Kidney capillary endothelial cell (primary cell): ENCODE results near the gene NEURL4.

Experiments used
- DNase-seq: peaks from one replicate; pipeline ENCODE4 v3.0.0-alpha.2; 2018; ENCODE audit warnings: low spot score

NEURL4 gene

GRCh38 chr17:7323731-7324437 is 5.3 kb downstream of the NEURL4 start:
- DNase-seq: no peak

- DNase-seq: no peak
Measured at GRCh38 chr17:7322520-7323194, 6.5 kb downstream of the NEURL4 start.

- DNase-seq: no peak
Measured at GRCh38 chr17:7321466-7321865, 7.7 kb downstream of the NEURL4 start.

GRCh38 chr17:7318121-7318860 is 10.8 kb downstream of the NEURL4 start:
- DNase-seq: no peak

GRCh38 chr17:7317161-7317803 is 11.9 kb downstream of the NEURL4 start:
- no peak for DNase-seq

GRCh38 chr17:7315570-7316235 is 13.4 kb downstream of the NEURL4 start:
- no peak for DNase-seq

GRCh38 chr17:7314719-7315569 is 14.2 kb downstream of the NEURL4 start, which contains the start of gene GPS2:
Gene GPS2 (minus strand): TSS chr17:7315360. CDS start chr17:7315052, 308 bp downstream.
- DNase-seq: peak; percentile 73

- DNase-seq: no peak
Measured at GRCh38 chr17:7313890-7314718, 15.0 kb downstream of the NEURL4 start.

GRCh38 chr17:7313088-7313889 is 15.8 kb downstream of the NEURL4 start:
- DNase-seq: no peak

- DNase-seq: no peak
Measured at GRCh38 chr17:7312432-7313087, 16.6 kb downstream of the NEURL4 start.

- no peak for DNase-seq
Measured at GRCh38 chr17:7311110-7311705, 17.9 kb downstream of the NEURL4 start.

GRCh38 chr17:7309628-7310027 is 19.5 kb downstream of the NEURL4 start:
- no peak for DNase-seq

GRCh38 chr17:7308625-7309433 is 20.3 kb downstream of the NEURL4 start:
- DNase-seq: peak; percentile 62

- no peak for DNase-seq
Measured at GRCh38 chr17:7307686-7308624, 21.2 kb downstream of the NEURL4 start.

GRCh38 chr17:7306911-7307685 is 22.0 kb downstream of the NEURL4 start, which contains the start of gene EIF5A:
Gene EIF5A (plus strand): TSS chr17:7307628. CDS start chr17:7309636, 2,008 bp downstream.
- DNase-seq: peak; percentile 100
